Measurements from ENCODE around the gene POLR3B. TPM values are rescaled to one million over a fixed set of nuclear protein-coding genes. Genes with fewer than 3 reads are reported as not detected.

The POLR3B gene
- polyA plus RNA-seq, 1 donor (not counting 4 experiments of a cell fraction or from before 2014, with no cell fraction given): 13.9 TPM

GRCh38 chr12:106321139-106321850 lies 36.3 kb upstream of the POLR3B start:
- no peak overlapping the region for H2AFZ ChIP-seq (ENCODE audit: control insufficient read depth, low read length)
- DNase-seq (ENCODE audit: low read depth, low spot score) (no peak), FAIRE-seq (no peak)
- no peak overlapping the region for H3K4me3 ChIP-seq (ENCODE audit: control insufficient read depth in 2 of 3, extremely low read depth in 1 of 3, insufficient read depth in 2 of 3, low read depth in 1 of 3, low read length in 3 of 3)
- H3K4me1 ChIP-seq (ENCODE audit: control insufficient read depth, extremely low read depth, insufficient read depth, low read length): peaks cover 7% of the 10 kb centered on the region
- dilution Hi-C loops (cut with MboI; ENCODE audit: extremely low pct_ligation_motif_present, low sequenced_read_pairs): no loop called here
- H3K27me3 ChIP-seq (ENCODE audit: control insufficient read depth, extremely low read depth, insufficient read depth, low read length): no peaks in the 10 kb centered on the region
- H3K4me2 ChIP-seq (ENCODE audit: control insufficient read depth, extremely low read depth, insufficient read depth, low read depth, low read length): no peak overlapping the region
- H3K9me3 ChIP-seq (ENCODE audit: control insufficient read depth, low read depth, low read length): no peaks in the 10 kb centered on the region
- H3K9me1 ChIP-seq (ENCODE audit: control insufficient read depth, extremely low read depth, insufficient read depth, low read length): no peaks in the 10 kb centered on the region
- peaks cover 0 to 17% of the 10 kb centered on the region in 2 experiments for H3K36me3 ChIP-seq (ENCODE audit: control insufficient read depth in 2 of 2, extremely low read depth in 1 of 2, insufficient read depth in 2 of 2, low read length in 2 of 2)
- H4K20me1 ChIP-seq (ENCODE audit: control insufficient read depth, extremely low read depth, insufficient read depth, low read length): no peaks in the 10 kb centered on the region
- no peak overlapping the region for H3K9ac ChIP-seq (ENCODE audit: control insufficient read depth, extremely low read depth, insufficient read depth, low read length)
- H3K79me2 ChIP-seq (ENCODE audit: control insufficient read depth, insufficient read depth, low read length): no peaks in the 10 kb centered on the region
- H3K27ac ChIP-seq (ENCODE audit: control insufficient read depth, insufficient read depth, low read length): no peak overlapping the region
- TF ChIP-seq EZH2 (IDR thresholded peaks at IDR 0.05; ENCODE audit: low read length) (no peak), CTCF (optimal IDR thresholded peaks at IDR 0.05 in 1 of 3, IDR thresholded peaks at IDR 0.05 in 1 of 3, conservative IDR thresholded peaks at IDR 0.05 in 1 of 3; ENCODE audit: extremely low read depth in 1 of 3, insufficient read depth in 2 of 3, low read length in 3 of 3) (no peak)

GRCh38 chr12:106323537-106323936 lies 34.0 kb upstream of the POLR3B start:
- no peak for TF ChIP-seq CTCF (optimal IDR thresholded peaks at IDR 0.05 in 1 of 3, IDR thresholded peaks at IDR 0.05 in 1 of 3, conservative IDR thresholded peaks at IDR 0.05 in 1 of 3; ENCODE audit: extremely low read depth in 1 of 3, insufficient read depth in 2 of 3, low read length in 3 of 3)
- TF ChIP-seq EZH2 (IDR thresholded peaks at IDR 0.05; ENCODE audit: low read length): no peak
- H3K9me1 ChIP-seq (ENCODE audit: control insufficient read depth, extremely low read depth, insufficient read depth, low read length): no peaks in the 10 kb centered on the region
- dilution Hi-C loops (cut with MboI; ENCODE audit: extremely low pct_ligation_motif_present, low sequenced_read_pairs): no loop called here
- no peak for DNase-seq (ENCODE audit: low read depth, low spot score)
- H3K4me1 ChIP-seq (ENCODE audit: control insufficient read depth, extremely low read depth, insufficient read depth, low read length): no peaks in the 10 kb centered on the region
- no peak for FAIRE-seq
- no peak overlapping the region for H3K4me3 ChIP-seq (ENCODE audit: control insufficient read depth in 2 of 3, extremely low read depth in 1 of 3, insufficient read depth in 2 of 3, low read depth in 1 of 3, low read length in 3 of 3)
- H3K4me2 ChIP-seq (ENCODE audit: control insufficient read depth, extremely low read depth, insufficient read depth, low read depth, low read length): no peak overlapping the region
- H4K20me1 ChIP-seq (ENCODE audit: control insufficient read depth, extremely low read depth, insufficient read depth, low read length): no peaks in the 10 kb centered on the region
- H3K27ac ChIP-seq (ENCODE audit: control insufficient read depth, insufficient read depth, low read length): no peak overlapping the region
- no peaks in the 10 kb centered on the region for H3K9me3 ChIP-seq (ENCODE audit: control insufficient read depth, low read depth, low read length)
- no peaks in the 10 kb centered on the region for H3K79me2 ChIP-seq (ENCODE audit: control insufficient read depth, insufficient read depth, low read length)
- no peaks in the 10 kb centered on the region for H3K27me3 ChIP-seq (ENCODE audit: control insufficient read depth, extremely low read depth, insufficient read depth, low read length)
- H3K36me3 ChIP-seq (ENCODE audit: control insufficient read depth in 2 of 2, extremely low read depth in 1 of 2, insufficient read depth in 2 of 2, low read length in 2 of 2): peaks cover 0 to 15% of the 10 kb centered on the region in 2 experiments
- no peak overlapping the region for H2AFZ ChIP-seq (ENCODE audit: control insufficient read depth, low read length)
- H3K9ac ChIP-seq (ENCODE audit: control insufficient read depth, extremely low read depth, insufficient read depth, low read length): no peak overlapping the region

All from keratinocyte (primary cell).